ENCODE results near the gene LIMS4. TPM values are rescaled to one million over a fixed set of nuclear protein-coding genes. Genes with fewer than 3 reads are reported as not detected.
"Not testable (repeated sequence)": the region's sequence is repeated elsewhere in the genome, so short reads cannot be mapped to it uniquely, and the experiment has no call there.

LIMS4 gene
- polyA plus RNA-seq, 1 of the 3 experiments (the other 2 are of a cell fraction) = 10.7 TPM

DNA sequence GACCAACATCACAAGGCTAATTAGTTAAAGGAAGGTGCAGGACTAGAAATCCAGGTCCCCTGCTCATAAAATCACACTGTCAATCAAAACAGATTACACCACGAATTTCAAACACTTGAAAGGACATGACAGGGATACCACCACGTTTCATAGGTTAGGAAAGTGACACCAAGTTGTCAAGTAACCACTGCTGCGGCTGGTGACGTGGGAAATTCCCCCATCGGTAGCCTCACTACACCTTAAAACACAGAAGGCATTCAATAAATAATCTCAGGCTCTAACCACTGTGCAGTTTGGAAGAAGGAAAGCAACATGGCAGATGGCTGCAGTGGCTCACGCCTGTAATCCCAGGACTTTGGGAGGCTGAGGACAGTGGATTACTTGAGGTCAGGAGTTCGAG lies 3.7 kb downstream of the LIMS4 start:
- POLR2A ChIA-PET = not testable (repeated sequence)

GRCh38 chr2:110465312-110465711 lies 7.3 kb downstream of the LIMS4 start:
- CTCF ChIA-PET, H3K4me2 ChIP-seq: not testable (repeated sequence)

More for the DNA sequence above, 3.7 kb downstream of the LIMS4 start:
- H3K4me3 ChIP-seq (ENCODE audit: low read depth in 2 of 2, low read length in 1 of 2); H3K79me2 ChIP-seq (ENCODE audit: insufficient read depth); H3K9me2 ChIP-seq; H3K27ac ChIP-seq (ENCODE audit: low read depth in 2 of 2, low read length in 1 of 2); H3F3A ChIP-seq (replicated peaks; ENCODE audit: insufficient read depth); H3K9me3 ChIP-seq; H3K4me1 ChIP-seq (ENCODE audit: control insufficient read depth in 1 of 2, insufficient read depth in 2 of 2, low read depth in 1 of 2, low read length in 1 of 2); DNase-seq; H2AFZ ChIP-seq (ENCODE audit: low read depth); H3K9ac ChIP-seq; H4K20me1 ChIP-seq (ENCODE audit: insufficient read depth); H3K36me3 ChIP-seq (replicated peaks in 1 of 2; ENCODE audit: control insufficient read depth in 1 of 2, insufficient read depth in 2 of 2, low read length in 1 of 2); H3K4me2 ChIP-seq; H3K27me3 ChIP-seq (ENCODE audit: insufficient read depth); CTCF ChIA-PET: not testable (repeated sequence)
- WGBS (ENCODE audit: low lambda C conversion rate) = no CpG with 5 or more reads among the region's 7 CpGs

DNA sequence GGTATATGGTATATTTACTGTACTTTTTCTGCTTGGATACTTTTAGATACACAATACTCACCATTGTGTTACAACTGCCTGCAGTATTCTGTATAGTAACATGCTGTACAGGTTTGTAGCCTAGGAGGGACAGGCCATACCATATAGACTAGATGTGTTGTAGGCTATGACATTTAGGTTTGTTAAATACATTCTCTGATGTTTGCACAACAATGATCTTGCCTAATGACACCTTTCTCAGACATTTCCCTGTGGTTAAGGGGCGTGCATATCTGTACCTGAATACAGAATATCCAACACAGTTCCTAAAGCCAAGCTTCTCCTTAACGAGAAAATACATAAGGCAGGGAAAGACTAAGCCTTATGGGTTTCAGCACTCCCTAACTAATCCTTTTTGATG lies 10.2 kb downstream of the LIMS4 start:
- H2AFZ ChIP-seq (ENCODE audit: low read depth); H3K79me2 ChIP-seq (ENCODE audit: insufficient read depth); H3K9me3 ChIP-seq; H3K9ac ChIP-seq; H3K4me3 ChIP-seq (ENCODE audit: low read depth in 2 of 2, low read length in 1 of 2); H3K9me2 ChIP-seq; H3F3A ChIP-seq (replicated peaks; ENCODE audit: insufficient read depth); H3K27me3 ChIP-seq (ENCODE audit: insufficient read depth); H3K4me2 ChIP-seq; H3K4me1 ChIP-seq (ENCODE audit: control insufficient read depth in 1 of 2, insufficient read depth in 2 of 2, low read depth in 1 of 2, low read length in 1 of 2); H3K36me3 ChIP-seq (replicated peaks in 1 of 2; ENCODE audit: control insufficient read depth in 1 of 2, insufficient read depth in 2 of 2, low read length in 1 of 2); CTCF ChIA-PET; H3K27ac ChIP-seq (ENCODE audit: low read depth in 2 of 2, low read length in 1 of 2); DNase-seq; POLR2A ChIA-PET; H4K20me1 ChIP-seq (ENCODE audit: insufficient read depth): not testable (repeated sequence)
- WGBS (ENCODE audit: low lambda C conversion rate) = no CpG with 5 or more reads among the region's 2 CpGs

More at GRCh38 chr2:110465312-110465711, 7.3 kb downstream of the LIMS4 start:
- H3K79me2 ChIP-seq (ENCODE audit: insufficient read depth); DNase-seq; H3K27me3 ChIP-seq (ENCODE audit: insufficient read depth); H3K36me3 ChIP-seq (replicated peaks in 1 of 2; ENCODE audit: control insufficient read depth in 1 of 2, insufficient read depth in 2 of 2, low read length in 1 of 2); H3K9me2 ChIP-seq; H3K27ac ChIP-seq (ENCODE audit: low read depth in 2 of 2, low read length in 1 of 2); H3K9ac ChIP-seq; H3F3A ChIP-seq (replicated peaks; ENCODE audit: insufficient read depth); H3K4me1 ChIP-seq (ENCODE audit: control insufficient read depth in 1 of 2, insufficient read depth in 2 of 2, low read depth in 1 of 2, low read length in 1 of 2); H3K4me3 ChIP-seq (ENCODE audit: low read depth in 2 of 2, low read length in 1 of 2); POLR2A ChIA-PET; H4K20me1 ChIP-seq (ENCODE audit: insufficient read depth); H3K9me3 ChIP-seq; H2AFZ ChIP-seq (ENCODE audit: low read depth): not testable (repeated sequence)
- no CpG with 5 or more reads among the region's 8 CpGs for WGBS (ENCODE audit: low lambda C conversion rate)

DNA sequence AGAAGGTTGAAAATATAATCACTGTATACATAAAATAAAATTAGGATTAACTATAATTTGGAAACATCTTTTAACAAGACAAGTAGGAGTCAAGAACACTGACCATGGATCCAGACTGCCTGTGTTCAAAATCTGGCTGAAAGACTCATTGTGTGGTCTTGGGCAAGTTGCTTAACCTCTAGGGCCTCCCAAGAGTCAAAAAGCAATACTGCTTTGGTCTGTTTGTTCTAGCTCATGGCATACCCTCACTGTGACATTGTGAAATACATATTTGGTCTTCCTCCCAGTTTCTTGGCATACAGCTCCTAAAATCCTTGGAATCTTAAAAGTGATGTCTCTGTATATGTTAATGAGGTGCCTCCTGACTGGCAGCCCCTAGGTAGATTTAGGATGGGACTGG lies 12.3 kb downstream of the LIMS4 start:
- H3K4me2 ChIP-seq; H3K4me3 ChIP-seq (ENCODE audit: low read depth in 2 of 2, low read length in 1 of 2); H3K9me3 ChIP-seq; DNase-seq; H3K27me3 ChIP-seq (ENCODE audit: insufficient read depth); H3F3A ChIP-seq (replicated peaks; ENCODE audit: insufficient read depth); H2AFZ ChIP-seq (ENCODE audit: low read depth); H3K4me1 ChIP-seq (ENCODE audit: control insufficient read depth in 1 of 2, insufficient read depth in 2 of 2, low read depth in 1 of 2, low read length in 1 of 2); H3K9ac ChIP-seq; CTCF ChIA-PET; POLR2A ChIA-PET; H4K20me1 ChIP-seq (ENCODE audit: insufficient read depth); H3K9me2 ChIP-seq; H3K36me3 ChIP-seq (replicated peaks in 1 of 2; ENCODE audit: control insufficient read depth in 1 of 2, insufficient read depth in 2 of 2, low read length in 1 of 2); H3K27ac ChIP-seq (ENCODE audit: low read depth in 2 of 2, low read length in 1 of 2); H3K79me2 ChIP-seq (ENCODE audit: insufficient read depth): not testable (repeated sequence)

DNA sequence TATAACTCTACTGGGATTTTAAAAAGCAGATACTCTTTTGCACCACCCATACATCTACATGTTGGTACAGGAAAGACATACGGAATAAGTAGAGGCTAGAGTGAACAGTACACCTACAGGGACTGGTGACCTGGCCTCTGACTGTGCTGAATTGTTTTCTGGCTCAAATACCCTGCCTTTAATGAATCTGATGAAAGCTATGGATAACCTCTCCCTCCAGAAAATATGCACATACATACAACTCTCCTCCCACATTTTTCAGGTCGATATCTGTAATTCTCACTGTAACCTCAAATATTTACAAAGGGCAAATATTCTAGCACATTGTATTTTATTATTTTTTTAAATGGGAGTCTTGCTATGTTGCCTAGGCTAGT lies 15.4 kb downstream of the LIMS4 start:
- DNase-seq; H3K4me3 ChIP-seq (ENCODE audit: low read depth in 2 of 2, low read length in 1 of 2); H3K9ac ChIP-seq; H3K9me2 ChIP-seq; H4K20me1 ChIP-seq (ENCODE audit: insufficient read depth); CTCF ChIA-PET; H3K4me2 ChIP-seq; H3K4me1 ChIP-seq (ENCODE audit: control insufficient read depth in 1 of 2, insufficient read depth in 2 of 2, low read depth in 1 of 2, low read length in 1 of 2); H3F3A ChIP-seq (replicated peaks; ENCODE audit: insufficient read depth); H3K36me3 ChIP-seq (replicated peaks in 1 of 2; ENCODE audit: control insufficient read depth in 1 of 2, insufficient read depth in 2 of 2, low read length in 1 of 2); H3K9me3 ChIP-seq; H3K27ac ChIP-seq (ENCODE audit: low read depth in 2 of 2, low read length in 1 of 2); H3K27me3 ChIP-seq (ENCODE audit: insufficient read depth); H2AFZ ChIP-seq (ENCODE audit: low read depth); POLR2A ChIA-PET; H3K79me2 ChIP-seq (ENCODE audit: insufficient read depth): not testable (repeated sequence)
- WGBS (ENCODE audit: low lambda C conversion rate) = no CpG with 5 or more reads among the region's 2 CpGs

GRCh38 chr2:110456291-110457213 lies 16.1 kb downstream of the LIMS4 start:
- H3K4me2 ChIP-seq; H3K27ac ChIP-seq (ENCODE audit: low read depth in 2 of 2, low read length in 1 of 2); H3K9me2 ChIP-seq; H3K27me3 ChIP-seq (ENCODE audit: insufficient read depth); H2AFZ ChIP-seq (ENCODE audit: low read depth); H3K79me2 ChIP-seq (ENCODE audit: insufficient read depth); H3K36me3 ChIP-seq (replicated peaks in 1 of 2; ENCODE audit: control insufficient read depth in 1 of 2, insufficient read depth in 2 of 2, low read length in 1 of 2); DNase-seq; H4K20me1 ChIP-seq (ENCODE audit: insufficient read depth); H3K9ac ChIP-seq; H3K4me1 ChIP-seq (ENCODE audit: control insufficient read depth in 1 of 2, insufficient read depth in 2 of 2, low read depth in 1 of 2, low read length in 1 of 2); CTCF ChIA-PET; H3F3A ChIP-seq (replicated peaks; ENCODE audit: insufficient read depth); H3K4me3 ChIP-seq (ENCODE audit: low read depth in 2 of 2, low read length in 1 of 2); H3K9me3 ChIP-seq; POLR2A ChIA-PET: not testable (repeated sequence)
- WGBS (ENCODE audit: low lambda C conversion rate) = 92% methylated on average over 2 of the region's 16 CpGs

Measured in SK-N-SH (cell line).